CD4-positive, alpha-beta T cell (primary cell): ENCODE results near the gene BDH1. TPM values are rescaled to one million over a fixed set of nuclear protein-coding genes. Genes with fewer than 3 reads are reported as not detected.

Experiments used
- ATAC-seq: fragments of 200-7000 bp; cut with Tn5 transposase; one replicate; pipeline ENCODE4 v1.10.0; 2022; ENCODE audit warnings: mild to moderate bottlenecking; ENCODE audit not compliant: poor library complexity
- CTCF ChIA-PET: fragments of 350-600 bp; sonication (Branson Sonifier 250); formaldehyde crosslinking; loops from one replicate; lab custom pipeline; 2021; ENCODE audit warnings: antibody characterized with exemption, inconsistent platforms; lab: Charles Lee
- POLR2A ChIA-PET: fragments of 350-600 bp; sonication (Branson Sonifier 250); formaldehyde crosslinking; loops from one replicate; lab custom pipeline; 2021; ENCODE audit warnings: antibody characterized with exemption, inconsistent platforms; lab: Charles Lee
- DNase-seq, 14 experiments: peaks; one replicate each; pipeline ENCODE4 v3.0.0-alpha.2; 2013 to 2020; ENCODE audit warnings: mixed read lengths in 2 of 14
- H3K27ac ChIP-seq, 2 donors: one replicate each; pipeline versions ENCODE4 v1.5.1 to v1.7.0; 2013; ENCODE audit warnings: low read length in 2 of 2, low read depth in 1 of 2, mild to moderate bottlenecking in 1 of 2
- H3K27me3 ChIP-seq, 2 experiments: 1 replicate in 1 of 2; 2 replicates in 1 of 2; pipeline versions ENCODE4 v1.6.1 to v1.7.0; 2013; ENCODE audit warnings: low read length in 2 of 2, control low read depth in 1 of 2, mild to moderate bottlenecking in 1 of 2, moderate library complexity in 1 of 2; ENCODE audit not compliant: insufficient read depth in 2 of 2, control insufficient read depth in 1 of 2
- H3K36me3 ChIP-seq: one replicate; pipeline ENCODE4 v1.6.1; 2013; ENCODE audit warnings: low read length, control low read depth; ENCODE audit not compliant: insufficient read depth
- H3K4me1 ChIP-seq: one replicate; pipeline ENCODE4 v1.6.1; 2013; ENCODE audit warnings: low read length, control low read depth; ENCODE audit not compliant: insufficient read depth
- H3K4me3 ChIP-seq: one replicate; pipeline ENCODE4 v1.5.1; 2013; ENCODE audit warnings: mild to moderate bottlenecking, low read length, moderate library complexity
- H3K9me3 ChIP-seq, 2 experiments: 1 replicate in 1 of 2; 2 replicates in 1 of 2; pipeline versions ENCODE4 v1.6.1 to v1.7.0; 2013; ENCODE audit warnings: low read length in 2 of 2, mild to moderate bottlenecking in 2 of 2, control low read depth in 1 of 2, moderate library complexity in 1 of 2; ENCODE audit not compliant: control insufficient read depth in 1 of 2, insufficient read depth in 1 of 2
- H3K27ac Mint-ChIP-seq: one replicate; pipeline ENCODE4 v1.8.0; 2020; ENCODE audit warnings: mixed read lengths
- H3K27me3 Mint-ChIP-seq: one replicate; pipeline ENCODE4 v1.8.0; 2021; ENCODE audit warnings: mixed read lengths
- H3K36me3 Mint-ChIP-seq: one replicate; pipeline ENCODE4 v1.8.0; 2021; ENCODE audit warnings: low read depth, mixed read lengths
- H3K4me1 Mint-ChIP-seq: one replicate; pipeline ENCODE4 v1.8.0; 2021; ENCODE audit warnings: low read depth, mixed read lengths
- H3K4me3 Mint-ChIP-seq: one replicate; pipeline ENCODE4 v1.8.0; 2020; ENCODE audit warnings: mild to moderate bottlenecking, mixed read lengths
- H3K9me3 Mint-ChIP-seq: one replicate; pipeline ENCODE4 v1.8.0; 2020; ENCODE audit warnings: mixed read lengths
- intact Hi-C, 2 experiments: fragments of 100-400 bp; cut with DNase I in 1 of 2; cut with micrococcal nuclease in 1 of 2; formaldehyde crosslinking; loops; one replicate each; pipeline versions ENCODE4 v1.15.1 to v1.9.0; 2023 to 2025; cut with DNase I, micrococcal nuclease
- total RNA-seq, 174 experiments: library from RNA in 2 of 174; stranded (reverse) in 2 of 174; gene quantifications; one replicate each; pipeline ENCODE4 v1.2.3 and lab custom pipeline; 2021 to 2026
- TF ChIP-seq, protein P1 (sequence below): fragments of 200-600 bp; IDR thresholded peaks from one replicate; pipeline ENCODE4 v1.8.0; 2022; ENCODE audit warnings: antibody characterized with exemption, mild to moderate bottlenecking

BDH1 gene
- total RNA-seq, 2 experiments from 2014 or later, result 17.7 to 22.2 TPM

DNA sequence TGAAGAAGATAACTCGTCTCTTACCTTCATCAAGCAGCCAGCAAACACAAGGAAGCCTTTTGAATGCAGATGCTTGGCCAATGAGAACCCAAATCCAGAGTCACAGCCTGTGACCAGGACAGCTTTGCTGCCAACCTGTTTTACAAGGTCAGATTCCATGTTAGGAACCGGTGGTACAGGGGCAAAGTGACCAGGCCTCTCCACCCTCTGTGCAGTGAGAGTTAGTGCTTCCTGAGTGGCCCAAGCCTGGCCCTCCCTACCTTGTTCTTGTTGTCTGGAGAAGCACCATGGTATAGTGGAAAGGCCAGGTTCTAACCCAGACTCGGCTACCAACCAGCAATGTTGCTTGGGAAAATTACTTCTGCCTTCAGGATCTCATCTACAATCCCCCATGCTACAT, 23.4 kb downstream of the BDH1 start:
- Histone ChIP-seq H3K27ac (no peak overlapping the region), H3K4me3 (no peak overlapping the region), H3K27me3 (no peaks in the 10 kb centered on the region), H3K36me3 (peaks cover 30% of the 10 kb centered on the region), H3K9me3 (no peaks in the 10 kb centered on the region), H3K4me1 (no peaks in the 10 kb centered on the region)
- H3K27me3 Mint-ChIP-seq, result no peaks in the 10 kb centered on the region
- no peaks in the 10 kb centered on the region for H3K9me3 Mint-ChIP-seq
- POLR2A ChIA-PET, result no interaction called here
- intact Hi-C loops, result no loop called here
- no peak overlapping the region for H3K4me3 Mint-ChIP-seq
- TF ChIP-seq, protein P1, sequence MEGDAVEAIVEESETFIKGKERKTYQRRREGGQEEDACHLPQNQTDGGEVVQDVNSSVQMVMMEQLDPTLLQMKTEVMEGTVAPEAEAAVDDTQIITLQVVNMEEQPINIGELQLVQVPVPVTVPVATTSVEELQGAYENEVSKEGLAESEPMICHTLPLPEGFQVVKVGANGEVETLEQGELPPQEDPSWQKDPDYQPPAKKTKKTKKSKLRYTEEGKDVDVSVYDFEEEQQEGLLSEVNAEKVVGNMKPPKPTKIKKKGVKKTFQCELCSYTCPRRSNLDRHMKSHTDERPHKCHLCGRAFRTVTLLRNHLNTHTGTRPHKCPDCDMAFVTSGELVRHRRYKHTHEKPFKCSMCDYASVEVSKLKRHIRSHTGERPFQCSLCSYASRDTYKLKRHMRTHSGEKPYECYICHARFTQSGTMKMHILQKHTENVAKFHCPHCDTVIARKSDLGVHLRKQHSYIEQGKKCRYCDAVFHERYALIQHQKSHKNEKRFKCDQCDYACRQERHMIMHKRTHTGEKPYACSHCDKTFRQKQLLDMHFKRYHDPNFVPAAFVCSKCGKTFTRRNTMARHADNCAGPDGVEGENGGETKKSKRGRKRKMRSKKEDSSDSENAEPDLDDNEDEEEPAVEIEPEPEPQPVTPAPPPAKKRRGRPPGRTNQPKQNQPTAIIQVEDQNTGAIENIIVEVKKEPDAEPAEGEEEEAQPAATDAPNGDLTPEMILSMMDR, result no peak
- CTCF ChIA-PET, result no interaction called here
- DNase-seq, result no peak
- no peaks in the 10 kb centered on the region for H3K4me1 Mint-ChIP-seq
- no peak overlapping the region for H3K27ac Mint-ChIP-seq
- no peak for ATAC-seq
- peaks cover 72% of the 10 kb centered on the region for H3K36me3 Mint-ChIP-seq

- H3K9me3 ChIP-seq, result no peaks in the 10 kb centered on the region
- H3K27ac ChIP-seq, result no peak overlapping the region
- Mint-ChIP-seq H3K4me1 (no peaks in the 10 kb centered on the region), H3K27ac (no peak overlapping the region), H3K27me3 (no peaks in the 10 kb centered on the region), H3K4me3 (no peak overlapping the region), H3K36me3 (peaks cover 83% of the 10 kb centered on the region), H3K9me3 (no peaks in the 10 kb centered on the region)
- H3K4me1 ChIP-seq, result no peaks in the 10 kb centered on the region
- H3K4me3 ChIP-seq, result no peak overlapping the region
- CTCF ChIA-PET, result no interaction called here
- H3K27me3 ChIP-seq, result no peaks in the 10 kb centered on the region
- intact Hi-C loops, result no loop called here
- H3K36me3 ChIP-seq, result peaks cover 48% of the 10 kb centered on the region
- ATAC-seq (no peak), DNase-seq (no peak)
- POLR2A ChIA-PET, result no interaction called here
- TF ChIP-seq, protein P1, result no peak
These were observed 27.6 kb downstream of the BDH1 start for GRCh38 chr3:197528190-197528589.

- H3K4me3 Mint-ChIP-seq, result no peak overlapping the region
- Histone ChIP-seq H3K4me1 (no peaks in the 10 kb centered on the region), H3K27ac (no peak overlapping the region), H3K27me3 (no peaks in the 10 kb centered on the region), H3K36me3 (peaks cover 46% of the 10 kb centered on the region), H3K9me3 (no peaks in the 10 kb centered on the region), H3K4me3 (no peak overlapping the region)
- TF ChIP-seq, protein P1, result no peak
- H3K4me1 Mint-ChIP-seq, result no peaks in the 10 kb centered on the region
- H3K27ac Mint-ChIP-seq, result no peak overlapping the region
- H3K36me3 Mint-ChIP-seq, result peaks cover 85% of the 10 kb centered on the region
- intact Hi-C loops, result no loop called here
- ChIA-PET CTCF (no interaction called here), POLR2A (no interaction called here)
- DNase-seq (no peak), ATAC-seq (no peak)
- H3K27me3 Mint-ChIP-seq, result no peaks in the 10 kb centered on the region
- H3K9me3 Mint-ChIP-seq, result no peaks in the 10 kb centered on the region
These were observed 28.2 kb downstream of the BDH1 start for GRCh38 chr3:197527569-197527968.
